Upper lobe of left lung (tissue), 4 donors: ENCODE data around the gene PEPD.

Source experiments
- CTCF ChIP-seq, 6 experiments: fragments of 450-650 bp in 4 of 6; fragments of 200-600 bp in 2 of 6; sonication (generic) in 2 of 6; IDR thresholded peaks; one replicate each; pipeline ENCODE4 v1.5.1; 2016 to 2019; ENCODE audit warnings: antibody characterized with exemption in 6 of 6
- EP300 ChIP-seq, 4 donors: sonication (generic); formaldehyde crosslinking; IDR thresholded peaks; one replicate each; pipeline ENCODE4 v1.5.1; 2017; ENCODE audit warnings: antibody characterized with exemption in 4 of 4, control low read depth in 2 of 4
- POLR2A ChIP-seq, 4 donors: fragments of 450-650 bp; IDR thresholded peaks; one replicate each; pipeline ENCODE4 v1.5.1; 2016 to 2017; ENCODE audit warnings: antibody characterized with exemption in 4 of 4, mild to moderate bottlenecking in 2 of 4
- POLR2AphosphoS5 ChIP-seq, 2 donors: sonication (generic); formaldehyde crosslinking; IDR thresholded peaks; one replicate each; pipeline ENCODE4 v1.5.1; 2017; ENCODE audit warnings: antibody characterized with exemption in 2 of 2

DNA sequence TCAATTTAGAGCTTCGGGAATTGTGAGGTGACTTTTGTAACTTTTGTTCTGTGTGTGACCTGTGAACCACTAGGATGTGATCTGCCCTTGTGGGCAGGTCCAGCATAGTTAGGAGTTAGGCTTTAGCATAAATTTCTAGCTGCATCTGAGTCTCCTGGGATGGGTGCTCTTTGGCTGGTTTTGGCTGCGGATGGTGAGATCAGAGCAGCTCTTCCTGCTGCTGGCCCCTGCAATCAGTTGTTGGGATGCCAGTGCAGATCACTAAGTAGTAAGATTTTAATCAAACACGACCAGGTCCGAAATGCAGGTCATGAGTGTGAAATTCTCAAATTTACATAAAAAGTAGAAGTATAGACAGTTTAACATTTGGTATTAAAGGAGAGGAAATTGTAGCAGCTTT is 139.6 kb downstream of the PEPD start:
- no peak for TF ChIP-seq POLR2AphosphoS5 (IDR thresholded peaks at IDR 0.05)
- TF ChIP-seq CTCF (IDR thresholded peaks at IDR 0.05) = no peak
- no peak for TF ChIP-seq POLR2A (IDR thresholded peaks at IDR 0.05)
- no peak for TF ChIP-seq EP300 (IDR thresholded peaks at IDR 0.05)
